DMS114 treated with DMSO at 0.1 percent for 48 hours (cell line): ENCODE data around the gene ZNF616.
A peak's percentile ranks its signal among the peaks of the same experiment; 100 is the strongest.

Source experiments
- DNase-seq: peaks from one replicate; lab custom pipeline; 2025; ENCODE audit not compliant: unreplicated experiment; lab: John Stamatoyannopoulos, UW

Gene ZNF616

DNA sequence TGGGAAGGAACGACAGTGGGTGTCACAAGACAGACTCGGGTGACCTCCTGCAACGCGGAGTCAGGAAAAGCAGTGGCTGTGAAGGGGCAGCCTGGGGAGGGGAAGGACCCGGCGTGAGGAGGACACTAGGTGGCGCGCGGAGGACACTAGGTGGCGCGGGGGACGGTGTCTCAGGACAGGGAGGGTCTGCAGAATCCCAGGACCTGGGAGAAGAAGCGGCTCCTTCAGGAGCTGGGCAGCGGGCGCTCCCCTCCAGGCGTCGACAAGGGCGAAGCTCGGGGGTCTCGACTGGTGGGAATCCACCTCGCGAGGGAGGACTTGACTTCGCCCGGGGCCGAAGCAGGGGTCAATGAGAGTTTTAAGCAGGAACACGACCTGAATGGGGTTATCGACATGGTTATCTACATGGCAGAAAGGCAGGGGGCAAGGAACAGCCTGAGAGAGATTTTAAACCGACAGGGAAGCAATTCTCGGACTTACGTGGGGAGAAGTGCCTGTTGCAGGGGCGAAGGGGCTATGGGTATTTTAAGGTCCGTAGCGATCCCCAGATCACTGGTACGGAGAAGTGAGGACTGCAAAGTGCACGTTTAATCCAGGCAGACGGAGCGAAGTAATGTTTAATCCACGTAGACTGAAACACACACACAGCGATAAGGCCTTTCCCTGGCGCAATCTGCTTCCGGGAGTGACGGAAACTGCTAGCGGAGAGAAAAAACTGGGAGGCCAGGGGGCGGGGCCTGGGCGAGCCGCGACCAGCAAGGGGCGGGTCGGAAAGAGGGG is at the start of gene ZNF616:
Gene ZNF616, minus strand, starts transcription at position 687 of the 780 bp plus-strand sequence. CDS start 9,426 bp downstream, outside the sequence.
- DNase-seq: peak; percentile 94

DNA sequence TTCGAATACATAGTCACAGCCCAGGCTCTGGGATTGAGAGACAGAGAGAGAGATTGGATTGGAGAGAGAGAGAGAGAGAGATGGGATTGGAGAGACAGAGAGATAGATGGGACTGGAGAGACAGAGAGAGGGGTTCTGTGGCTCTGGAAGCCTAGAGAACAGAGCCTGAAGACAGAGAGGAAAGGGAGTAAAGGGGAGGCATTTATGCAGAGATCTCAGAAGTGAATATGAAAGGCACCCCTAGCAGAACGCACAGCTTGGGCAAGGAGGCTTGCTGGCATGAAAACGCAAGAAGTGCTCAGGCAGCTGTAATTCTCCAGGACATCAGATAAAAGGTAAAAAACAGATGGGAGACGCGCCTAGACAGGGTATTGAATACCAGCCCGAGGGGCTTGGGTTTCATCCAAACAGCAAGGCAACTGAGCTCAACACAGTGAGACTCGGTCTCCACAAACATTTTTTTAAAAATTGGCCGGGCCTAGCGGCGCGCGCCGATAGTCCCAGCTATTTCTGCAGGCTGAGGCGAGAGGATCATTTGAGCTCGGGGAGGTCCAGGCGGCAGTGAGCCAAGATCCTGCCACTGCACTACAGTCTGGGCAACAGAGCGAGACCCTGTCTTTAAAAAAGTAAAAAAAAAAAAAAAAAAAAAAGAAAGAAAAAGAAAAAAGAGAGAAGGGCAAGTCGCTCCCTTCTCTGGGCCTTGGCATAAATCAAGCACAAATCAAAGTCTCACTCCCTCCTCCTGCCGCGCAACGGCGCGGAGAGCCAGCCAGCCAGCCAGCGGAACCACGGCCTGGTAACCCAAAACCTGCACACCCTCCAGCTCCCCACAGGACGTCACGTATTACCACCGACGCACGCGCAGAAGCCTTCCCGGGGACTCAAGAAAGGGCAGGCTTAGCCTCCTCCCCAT is 49.3 kb upstream of the ZNF616 start:
- no peak for DNase-seq

DNA sequence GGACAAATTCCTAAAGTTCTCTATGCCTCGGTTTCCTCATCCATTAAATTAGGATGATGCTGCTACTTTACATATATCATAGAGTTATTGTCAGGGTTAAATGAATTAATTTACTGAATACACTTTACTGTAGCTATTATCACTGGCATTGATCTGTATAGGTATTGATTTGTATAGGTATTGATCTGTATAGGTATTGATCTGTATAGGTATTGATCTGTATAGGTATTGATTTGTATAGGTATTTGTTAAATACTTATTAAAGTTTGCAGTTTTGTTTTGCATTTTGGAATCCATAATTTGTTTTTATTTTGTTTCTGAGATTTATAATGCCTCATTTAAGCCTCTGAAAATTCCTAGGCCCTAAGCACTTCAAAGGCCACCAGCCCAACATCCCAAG is 47.7 kb upstream of the ZNF616 start:
- DNase-seq: no peak

DNA sequence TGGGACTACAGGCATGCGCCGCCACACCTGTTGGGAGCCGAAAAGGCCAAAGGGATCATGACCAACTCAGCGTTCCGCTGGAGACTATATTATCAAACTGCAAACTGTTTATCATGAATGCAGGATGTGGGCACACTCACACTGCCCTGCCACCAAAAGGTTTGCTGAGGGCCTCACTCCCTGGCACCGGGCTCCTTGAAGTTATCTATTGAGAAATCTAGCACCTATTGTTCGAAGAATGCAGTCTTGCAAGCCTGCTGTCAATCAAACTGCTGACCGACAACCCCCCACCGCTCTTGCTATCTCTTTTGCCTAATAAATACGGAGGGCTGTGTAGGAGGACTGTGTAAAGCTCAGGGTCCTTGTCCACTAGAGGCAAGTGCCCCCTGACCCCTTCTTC is 36.8 kb upstream of the ZNF616 start:
- no peak for DNase-seq

DNA sequence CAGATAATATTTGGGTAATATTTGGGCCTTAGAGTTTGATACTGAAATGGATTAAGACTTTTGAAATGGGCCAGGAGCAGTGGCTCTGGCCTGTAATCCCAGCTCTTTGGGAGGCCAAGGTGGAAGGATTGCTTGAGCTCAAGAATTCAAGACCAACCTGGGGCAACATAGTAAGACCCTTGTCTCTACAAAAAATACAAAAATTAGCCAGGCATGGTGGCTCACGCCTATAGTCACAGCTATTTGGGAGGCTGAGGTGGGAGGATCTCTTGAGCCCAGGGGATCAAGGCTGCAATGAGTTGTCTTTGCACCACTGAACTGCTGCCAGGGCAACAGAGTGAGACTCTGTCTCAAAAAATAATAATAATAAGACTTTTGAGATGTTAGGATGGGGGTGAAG is 32.6 kb upstream of the ZNF616 start:
- no peak for DNase-seq

DNA sequence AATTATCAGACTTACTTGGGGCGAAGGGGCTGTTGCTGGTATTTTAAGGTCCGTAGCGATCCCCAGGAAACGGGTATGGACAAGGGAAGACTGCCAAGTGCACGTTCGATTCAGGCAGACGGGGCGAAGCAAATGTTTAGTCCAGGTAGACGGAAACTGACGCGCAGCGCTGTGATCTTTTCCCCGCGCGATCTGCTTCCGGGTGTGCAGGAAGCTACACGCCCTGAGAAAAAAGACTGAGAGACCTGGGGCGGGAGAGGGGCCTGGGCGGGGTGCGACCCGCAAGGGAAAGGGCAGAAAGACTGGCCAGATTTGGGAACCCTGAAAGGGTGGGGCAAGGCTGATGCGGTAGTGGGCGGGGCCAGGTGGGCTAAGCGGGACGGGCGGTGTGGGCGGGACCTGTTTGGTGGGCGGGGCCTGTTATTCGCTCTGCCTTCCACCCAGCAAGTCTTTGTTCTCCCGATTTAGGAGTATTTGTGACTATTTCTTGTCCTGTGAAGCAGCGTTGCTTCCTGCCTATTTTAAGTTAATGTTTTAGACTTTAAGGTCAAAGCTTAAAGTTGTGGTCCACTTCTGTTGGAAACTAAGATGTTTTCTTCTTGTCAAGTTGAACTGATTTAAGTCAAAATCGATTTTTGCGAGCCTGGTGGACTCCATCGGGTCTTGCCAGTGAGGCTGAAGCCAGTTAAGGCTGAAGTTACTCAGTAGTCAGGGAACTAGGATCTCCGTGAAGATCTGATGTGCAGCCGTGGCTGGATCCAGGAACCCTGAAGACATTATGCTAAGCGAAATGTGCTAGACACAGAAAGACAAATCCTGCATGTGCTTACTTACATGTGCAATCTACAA is 31.8 kb upstream of the ZNF616 start, which contains the start of gene ZNF836:
Gene ZNF836, minus strand, starts transcription at position 301 of the 849 bp plus-strand sequence. CDS start 3,549 bp downstream, outside the sequence.
- DNase-seq: peak; percentile 62

DNA sequence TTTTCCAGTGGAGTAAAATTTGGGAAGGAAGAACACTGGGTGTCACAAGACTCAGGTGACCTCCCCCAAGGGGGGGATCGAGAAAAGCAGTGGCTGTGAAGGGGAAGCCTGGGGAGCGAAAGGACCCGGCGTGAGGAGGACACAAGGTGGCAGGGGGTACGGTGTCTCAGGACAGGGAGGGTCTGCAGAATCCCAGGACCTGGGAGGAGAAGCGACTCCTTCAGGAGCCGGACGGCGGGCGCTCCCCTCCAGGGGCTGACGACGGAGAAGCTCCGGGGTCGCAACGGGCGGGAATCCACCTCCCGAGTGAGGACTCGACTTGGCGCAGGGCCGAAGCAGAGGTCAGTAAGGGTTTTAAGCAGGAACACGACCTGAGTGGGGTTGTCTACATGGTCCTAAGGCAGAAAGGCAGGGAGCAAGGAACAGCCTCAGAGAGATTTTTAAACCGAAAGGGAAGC is 31.2 kb upstream of the ZNF616 start:
- DNase-seq: no peak

DNA sequence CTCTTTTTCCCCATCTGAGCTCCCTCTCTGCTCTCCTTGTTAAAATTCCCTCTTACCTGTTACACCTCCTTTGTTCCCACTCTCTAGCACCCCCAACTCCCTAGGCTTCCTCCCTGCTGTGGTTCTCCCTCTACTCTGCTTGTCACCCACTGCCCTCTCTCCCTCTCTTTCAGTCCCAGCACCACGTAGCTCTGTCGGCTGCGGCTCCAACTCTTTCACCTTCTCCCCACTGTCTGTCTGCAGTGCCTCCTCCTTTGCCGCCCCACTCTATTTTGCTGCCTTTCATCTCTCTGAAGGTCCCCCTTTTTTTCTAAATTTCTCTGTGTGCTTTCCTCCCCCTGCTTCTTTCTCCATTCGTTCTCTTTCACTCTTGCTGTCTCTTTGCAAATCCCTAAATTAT is 30.6 kb upstream of the ZNF616 start:
- no peak for DNase-seq

DNA sequence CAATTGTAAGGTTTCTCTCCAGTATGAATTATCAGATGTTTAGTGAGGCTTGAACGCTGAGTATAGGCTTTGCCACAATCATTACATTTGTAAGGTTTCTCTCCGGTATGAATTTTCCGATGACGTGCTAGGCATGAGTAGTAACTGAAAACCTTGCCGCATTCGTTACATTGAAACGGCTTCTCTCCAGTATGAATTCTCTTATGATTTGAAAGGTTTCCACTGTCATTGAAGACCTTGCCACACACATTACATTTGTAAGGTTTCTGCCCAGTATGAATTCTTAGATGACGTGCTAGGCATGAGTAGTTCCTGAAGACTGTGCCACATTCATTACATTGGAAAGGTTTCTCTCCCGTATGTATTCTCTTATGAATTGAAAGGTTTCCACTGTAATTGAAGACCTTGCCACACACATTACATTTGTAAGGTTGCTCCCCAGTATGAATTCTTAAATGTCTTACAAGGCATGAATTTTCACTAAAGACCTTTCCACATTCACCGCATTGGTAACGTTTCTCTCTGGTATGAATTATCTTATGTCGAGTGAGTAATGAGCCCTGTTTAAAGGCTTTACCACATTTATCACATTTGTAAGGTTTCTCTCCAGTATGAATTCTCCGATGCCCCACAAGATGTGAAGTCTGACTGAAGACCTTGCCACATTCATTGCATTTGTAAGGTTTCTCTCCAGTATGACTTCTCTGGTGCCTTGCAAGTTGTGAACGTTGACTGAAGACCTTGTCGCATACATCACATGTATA is 16.0 kb upstream of the ZNF616 start:
- no peak for DNase-seq

DNA sequence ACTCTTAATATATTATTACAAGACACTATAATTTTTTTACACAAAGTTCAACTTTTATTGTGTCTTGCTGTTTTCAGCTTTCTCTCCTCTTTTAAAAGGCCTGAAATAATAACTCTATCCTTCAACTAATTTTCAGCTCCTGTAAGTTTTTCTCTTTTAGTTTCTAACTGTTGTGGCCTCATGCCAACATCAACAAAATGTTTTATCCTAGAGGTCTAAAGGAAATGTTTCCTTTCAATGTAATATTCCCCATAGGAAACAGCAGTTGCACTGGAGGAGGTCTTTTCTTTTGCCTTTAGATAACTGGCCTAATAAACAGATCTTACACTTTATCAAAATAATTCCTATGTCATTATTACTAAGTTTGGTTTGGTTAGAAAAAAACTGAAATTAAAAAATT is 8.5 kb upstream of the ZNF616 start:
- no peak for DNase-seq

DNA sequence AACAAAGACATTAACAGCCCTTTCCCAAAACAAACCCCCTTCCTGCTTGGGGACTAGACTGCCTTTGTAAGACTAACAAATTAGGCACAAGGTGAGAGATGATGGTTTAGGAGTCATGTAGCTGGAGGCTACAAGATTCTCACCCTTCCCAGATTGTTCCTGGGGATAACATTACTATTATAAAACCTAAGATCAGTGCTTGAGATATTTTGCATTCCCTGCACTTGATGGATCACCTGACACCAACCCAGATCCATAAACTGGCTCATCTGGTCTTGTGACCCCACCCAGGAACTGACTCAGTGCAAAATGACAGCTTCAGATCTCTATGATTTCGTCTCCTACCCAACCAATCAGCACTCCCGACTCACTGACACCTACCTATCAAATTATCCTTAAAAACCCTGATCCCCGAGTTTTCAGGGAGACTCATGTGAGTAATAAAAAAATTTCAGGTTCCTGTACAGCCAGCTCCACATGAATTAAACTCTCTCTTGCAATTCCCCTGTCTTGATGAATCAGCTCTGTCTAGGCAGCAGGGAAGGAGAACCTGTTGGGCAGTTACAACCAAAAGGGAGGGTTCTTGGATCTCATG is 2.4 kb upstream of the ZNF616 start:
- DNase-seq: no peak

DNA sequence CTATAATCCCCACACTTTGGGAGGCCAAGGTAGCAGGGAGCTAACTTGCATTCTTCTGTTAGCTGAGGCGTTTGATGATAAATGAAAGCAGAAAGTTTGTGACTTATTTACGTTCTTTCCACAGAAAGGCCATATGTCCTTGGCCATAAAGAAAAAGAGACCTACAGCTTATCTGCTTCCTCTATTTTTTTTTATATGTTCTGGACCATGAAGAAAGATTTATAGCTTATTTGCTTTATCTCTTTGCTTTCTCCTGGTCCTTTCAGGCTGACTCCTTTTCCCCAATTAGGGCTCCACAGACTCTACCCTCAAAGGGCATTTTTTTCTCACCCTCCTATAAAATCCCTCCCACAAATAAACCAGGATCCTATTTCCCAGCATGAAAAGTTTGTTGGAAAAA is 1.5 kb upstream of the ZNF616 start:
- DNase-seq: no peak

DNA sequence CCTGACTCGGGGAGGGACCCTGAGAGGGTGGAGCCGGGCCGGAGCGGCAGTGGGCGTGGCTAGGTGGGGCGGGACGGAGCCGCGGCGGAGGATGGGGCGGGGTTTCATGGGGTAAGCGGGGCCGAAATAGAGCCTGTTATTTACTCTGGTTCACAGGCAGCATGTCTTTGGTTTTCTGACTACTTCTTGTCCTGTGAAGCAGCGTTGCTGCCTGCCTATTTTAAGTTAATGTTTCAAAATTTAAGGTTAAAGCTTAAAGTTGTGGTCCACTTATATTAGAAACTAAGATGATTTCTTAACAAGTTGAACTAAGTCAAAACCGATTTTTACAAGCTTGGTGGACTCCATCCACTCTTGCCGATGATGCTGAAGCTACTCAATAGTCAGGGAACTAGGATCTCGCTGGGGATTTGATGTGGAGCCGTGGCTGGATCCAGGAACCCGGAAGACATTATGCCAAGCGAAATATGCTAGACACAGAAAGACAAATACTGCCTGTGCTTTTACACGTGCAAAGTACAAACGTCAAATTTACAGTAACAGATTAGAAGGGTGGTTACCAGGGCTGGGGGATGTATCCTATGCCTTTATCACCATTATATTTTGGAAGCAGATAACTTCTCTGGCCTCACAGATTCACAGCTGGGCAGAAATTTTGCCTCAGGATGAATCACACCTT is 433 bp upstream of the ZNF616 start:
- no peak for DNase-seq

DNA sequence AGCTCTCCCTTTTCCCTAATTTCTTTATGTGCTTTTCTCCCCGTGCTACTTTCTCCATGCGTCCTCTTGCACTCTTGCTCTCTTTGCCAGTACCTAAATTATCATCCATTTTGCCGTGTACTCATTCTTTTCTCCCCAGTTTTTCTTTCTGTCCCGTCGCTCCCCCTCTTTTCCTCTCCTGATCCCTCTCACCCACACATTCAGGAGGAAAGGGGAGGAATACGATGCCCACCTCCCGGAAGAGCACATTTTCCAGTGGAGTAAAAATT is 821 bp downstream of the ZNF616 start:
- no peak for DNase-seq

DNA sequence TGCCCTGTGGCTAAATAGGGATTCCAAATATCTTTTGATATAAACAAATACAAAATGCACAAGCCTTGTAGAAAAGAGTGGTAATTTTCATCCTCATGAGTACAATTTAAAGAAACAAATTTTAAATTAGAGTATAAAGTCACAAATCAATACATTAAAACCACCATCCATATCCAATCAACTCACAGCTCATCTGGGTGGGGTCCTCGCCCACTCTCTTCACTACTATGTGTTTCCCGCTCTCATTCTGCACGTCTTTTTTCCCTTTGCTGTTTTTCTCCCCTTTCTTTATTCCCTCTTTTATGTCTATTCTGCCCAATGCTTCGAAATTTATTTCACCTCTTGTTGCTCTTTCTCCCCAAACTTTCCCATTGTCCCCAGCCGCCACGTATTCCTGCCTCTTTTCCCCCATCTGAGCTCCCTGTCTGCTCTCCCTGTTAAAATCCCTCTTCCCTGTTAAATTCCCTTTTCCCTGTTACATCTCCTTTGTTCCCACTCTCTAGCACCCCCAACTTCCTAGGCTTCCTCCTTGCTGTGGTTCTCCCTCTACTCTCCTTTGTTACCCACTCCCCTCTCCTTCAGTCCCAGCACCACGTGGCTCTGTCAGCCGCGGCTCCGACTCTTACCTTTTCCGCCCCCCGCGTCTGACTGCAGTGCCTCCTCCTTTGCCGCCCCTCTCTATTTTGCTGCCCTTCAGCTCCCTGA is 1.3 kb downstream of the ZNF616 start:
- DNase-seq: peak; percentile 41

DNA sequence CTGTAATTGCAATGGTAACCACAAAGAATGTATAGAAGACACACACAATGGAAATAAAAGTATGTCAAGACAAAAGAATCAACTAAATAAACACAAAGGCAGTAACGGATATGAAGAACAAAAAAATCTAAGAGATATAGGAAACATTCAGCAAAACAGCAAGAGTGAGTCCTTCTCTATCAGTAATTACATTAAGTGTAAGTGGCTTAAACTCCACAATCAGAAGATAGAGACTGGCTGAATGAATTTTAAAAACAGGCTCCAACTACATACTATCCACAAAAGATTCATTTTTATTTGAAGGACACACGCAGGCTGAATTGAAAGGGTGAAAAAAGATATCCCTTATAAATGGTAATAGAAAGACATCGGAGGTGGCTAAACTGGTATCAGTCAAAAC is 19.5 kb downstream of the ZNF616 start:
- DNase-seq: no peak

DNA sequence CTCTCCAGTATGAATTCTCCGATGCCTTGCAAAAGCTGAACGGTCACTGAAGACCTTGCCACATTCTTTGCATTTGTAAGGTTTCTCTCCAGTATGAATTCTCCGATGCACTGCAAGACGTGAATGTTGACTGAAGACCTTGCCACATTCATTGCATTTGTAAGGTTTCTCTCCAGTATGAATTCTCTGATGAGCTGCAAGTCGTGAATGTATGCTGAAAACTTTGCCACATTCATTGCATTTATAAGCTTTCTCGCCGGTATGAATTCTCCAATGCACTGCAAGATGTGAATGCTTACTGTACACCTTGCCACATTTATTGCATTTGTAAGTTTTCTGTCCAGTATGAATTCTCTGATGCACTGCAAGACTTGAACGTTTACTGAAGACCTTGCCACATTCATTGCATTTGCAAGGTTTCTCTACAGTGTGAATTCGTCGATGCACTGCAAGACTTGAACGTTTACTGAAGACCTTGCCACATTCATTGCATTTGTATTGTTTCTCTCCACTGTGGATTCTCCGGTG is 24.1 kb downstream of the ZNF616 start:
- no peak for DNase-seq

DNA sequence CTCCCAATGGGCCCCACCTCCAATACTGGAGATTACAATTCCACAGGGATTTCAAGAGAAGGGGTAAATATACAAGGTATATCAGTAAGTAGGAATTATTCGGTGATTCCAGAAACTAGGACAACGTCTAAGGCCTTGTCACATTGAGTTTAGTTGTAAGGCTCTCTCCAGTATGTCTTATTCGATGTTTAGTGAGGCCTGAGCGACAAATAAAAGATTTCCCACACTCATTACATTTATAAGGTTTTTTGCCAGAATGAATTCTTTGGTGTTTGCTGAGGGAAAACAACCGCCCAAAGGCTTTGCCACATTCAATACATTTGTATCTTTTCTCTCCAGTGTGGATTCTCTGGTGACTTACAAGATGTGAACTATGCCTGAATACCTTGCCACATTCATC is 25.0 kb downstream of the ZNF616 start:
- no peak for DNase-seq

DNA sequence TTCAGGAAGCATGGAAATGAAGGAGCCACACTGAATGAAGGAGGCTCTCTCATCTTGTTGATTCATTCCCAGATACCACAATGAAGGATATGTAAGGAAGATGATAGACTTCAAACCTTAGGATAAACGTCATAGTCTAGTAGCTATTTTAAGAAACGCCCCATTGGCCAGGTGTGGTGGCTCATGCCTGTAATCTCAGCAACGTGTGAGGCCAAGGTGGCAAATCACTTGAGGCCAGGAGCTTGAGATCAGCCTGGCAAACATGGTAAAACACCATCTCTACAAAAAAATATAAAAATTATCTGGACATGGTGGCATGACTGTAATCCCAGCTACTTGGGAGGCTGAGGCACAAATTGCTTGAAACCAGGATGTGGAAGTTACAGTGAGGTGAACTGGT is 27.1 kb downstream of the ZNF616 start:
- DNase-seq: no peak
